DMS153 treated with DMSO at 0.1 percent for 48 hours (cell line): ENCODE results near the gene TMEM107.
"Not testable (repeated sequence)": the region's sequence is repeated elsewhere in the genome, so short reads cannot be mapped to it uniquely, and the experiment has no call there.

Experiments used
- DNase-seq: peaks from one replicate; lab custom pipeline; 2025; ENCODE audit not compliant: unreplicated experiment; lab: John Stamatoyannopoulos, UW

The TMEM107 gene

DNA sequence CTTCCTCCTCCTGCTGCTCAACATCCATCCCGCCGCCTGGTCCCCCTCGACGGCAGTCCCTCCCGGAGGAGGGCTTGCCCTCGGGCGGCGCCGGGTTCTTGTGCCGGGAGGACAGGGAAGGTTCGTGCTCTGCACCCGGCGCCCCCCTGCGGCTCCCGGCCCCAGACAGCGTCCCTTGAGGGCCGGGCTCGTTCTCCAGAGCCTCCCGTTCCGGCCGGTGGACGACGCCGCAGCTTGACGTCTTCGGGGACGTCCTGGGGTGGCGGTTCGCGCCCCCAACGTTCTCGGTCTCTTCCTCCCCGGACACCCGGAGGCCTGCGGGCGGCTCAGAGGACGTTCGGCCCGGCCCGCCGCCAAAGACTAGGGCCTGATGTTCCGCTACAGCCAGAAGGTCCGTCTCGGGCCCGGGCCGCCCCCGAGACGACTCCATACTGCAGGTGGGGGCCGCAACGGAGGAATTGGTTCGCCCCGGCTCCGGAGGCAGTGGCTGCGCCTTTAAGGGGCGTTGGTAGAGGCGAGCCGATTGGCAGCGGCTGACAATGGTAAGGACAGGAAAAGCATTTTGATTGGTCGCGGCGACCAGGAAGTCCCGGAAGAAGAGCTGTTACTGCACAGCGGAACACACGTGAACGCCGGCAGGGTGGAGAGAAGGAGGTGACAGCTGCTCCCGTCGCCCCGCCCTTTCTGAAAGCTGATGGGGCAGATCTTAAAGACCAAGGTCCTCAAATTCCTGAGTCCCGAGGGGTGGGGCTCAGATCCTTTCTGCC is 13.7 kb upstream of the TMEM107 start, which contains the start of gene BORCS6:
Gene BORCS6, minus strand, starts transcription at position 470 of the 767 bp plus-strand sequence. Its CDS starts 40 bp downstream, at position 430.
- DNase-seq = peak; percentile 71

DNA sequence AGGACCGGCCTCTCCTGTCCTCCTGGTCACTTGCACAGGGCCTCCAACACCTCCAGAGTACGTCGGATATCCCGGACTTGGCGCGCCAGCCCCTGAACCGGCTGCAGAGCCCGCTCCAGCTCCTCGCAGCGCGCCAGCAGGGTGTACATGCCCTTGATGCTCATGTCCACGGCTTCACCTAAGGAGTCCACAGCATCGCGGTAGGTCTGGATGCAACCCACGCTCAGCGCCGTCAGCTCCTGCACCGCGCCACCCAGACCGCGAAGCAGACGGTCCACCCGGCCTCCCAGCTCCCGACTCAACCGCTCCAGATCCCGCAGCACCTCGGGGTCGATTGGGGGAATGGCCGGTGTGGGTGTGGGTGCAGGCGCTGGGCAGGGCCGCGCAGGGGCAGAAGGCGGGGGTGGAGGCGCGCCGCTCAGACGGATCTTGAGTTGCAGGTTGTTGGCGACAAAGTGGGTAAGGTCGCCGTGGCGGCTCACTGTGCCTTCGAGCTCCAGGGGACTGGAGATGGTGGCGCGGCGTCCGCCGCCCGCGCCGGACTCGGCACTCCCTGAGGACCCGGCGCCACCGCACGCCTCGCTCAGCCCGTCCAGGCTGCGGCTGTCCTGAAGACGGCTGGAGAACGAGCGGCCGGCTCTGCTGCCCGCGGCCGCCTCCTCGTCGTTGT is 13.0 kb upstream of the TMEM107 start:
- DNase-seq = no peak

DNA sequence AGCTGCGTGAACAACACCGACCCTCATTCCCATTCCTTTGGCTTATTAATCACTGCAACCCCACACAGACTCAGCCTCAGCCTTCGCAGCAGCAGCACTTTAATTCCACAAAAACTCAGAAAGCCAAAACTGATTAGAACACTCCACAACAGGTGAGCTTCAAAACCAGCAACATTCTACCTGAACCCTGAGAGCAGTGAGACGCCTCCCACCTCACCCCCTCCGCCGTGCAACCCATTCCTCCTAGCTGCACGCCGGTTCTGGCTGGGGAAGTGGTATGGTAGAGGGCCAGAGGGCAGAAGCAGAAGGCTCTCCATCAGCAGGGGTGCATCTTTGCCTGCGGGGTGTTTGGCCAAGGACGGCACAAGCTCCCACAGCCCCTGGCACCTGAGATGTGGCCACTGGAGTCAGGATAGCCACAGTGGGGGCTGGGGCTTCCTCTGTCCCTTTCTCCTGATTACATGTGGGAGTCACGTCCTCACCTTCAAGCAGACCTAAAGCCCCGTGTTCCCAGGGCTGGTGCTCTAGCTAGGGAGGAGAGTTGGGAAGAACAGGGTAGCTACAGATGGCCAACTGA is 12.2 kb upstream of the TMEM107 start:
- no peak for DNase-seq

DNA sequence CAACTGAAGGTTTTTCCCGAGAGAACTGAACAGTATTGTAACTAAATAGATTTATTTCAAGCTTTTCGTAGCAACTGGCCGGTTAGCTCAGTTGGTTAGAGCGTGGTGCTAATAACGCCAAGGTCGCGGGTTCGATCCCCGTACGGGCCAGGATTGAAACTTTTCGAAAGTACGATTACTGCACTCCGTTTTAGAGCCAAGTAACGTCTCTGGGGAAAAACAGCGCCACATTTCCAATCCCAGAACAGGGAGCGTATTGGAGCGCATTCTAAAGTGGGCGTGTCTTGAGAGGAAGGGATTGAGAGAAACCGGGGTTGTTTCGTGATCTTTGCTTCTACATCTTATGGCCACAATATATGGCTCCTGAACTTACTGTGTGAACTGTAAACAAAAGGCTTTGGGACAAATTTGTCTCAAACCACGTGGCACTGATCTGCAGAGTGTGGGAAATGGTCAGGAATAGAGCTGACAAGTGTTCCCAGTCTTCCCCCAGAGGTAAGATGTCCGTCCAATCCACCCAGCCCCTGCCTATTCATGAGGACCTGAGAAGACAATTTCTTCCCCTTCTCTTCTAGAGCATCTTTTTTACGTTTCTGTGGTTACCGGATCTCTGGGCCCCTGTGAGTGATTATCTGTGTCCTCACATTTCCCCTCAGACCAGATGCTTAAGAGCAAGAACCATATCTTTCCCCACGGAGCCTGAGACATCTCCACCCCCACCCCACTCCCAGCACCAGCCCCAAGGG is 11.5 kb upstream of the TMEM107 start:
- DNase-seq = peak; percentile 91

GRCh38 chr17:8186787-8187516 is 10.8 kb upstream of the TMEM107 start:
- peak; percentile 61 for DNase-seq

GRCh38 chr17:8186446-8186786 is 10.2 kb upstream of the TMEM107 start:
- peak; percentile 60 for DNase-seq

GRCh38 chr17:8185582-8186445 is 9.6 kb upstream of the TMEM107 start:
- no peak for DNase-seq

GRCh38 chr17:8176998-8177731 is 985 bp upstream of the TMEM107 start:
- DNase-seq = no peak

- DNase-seq = no peak
Observed at GRCh38 chr17:8175795-8176196, 384 bp downstream of the TMEM107 start.

DNA sequence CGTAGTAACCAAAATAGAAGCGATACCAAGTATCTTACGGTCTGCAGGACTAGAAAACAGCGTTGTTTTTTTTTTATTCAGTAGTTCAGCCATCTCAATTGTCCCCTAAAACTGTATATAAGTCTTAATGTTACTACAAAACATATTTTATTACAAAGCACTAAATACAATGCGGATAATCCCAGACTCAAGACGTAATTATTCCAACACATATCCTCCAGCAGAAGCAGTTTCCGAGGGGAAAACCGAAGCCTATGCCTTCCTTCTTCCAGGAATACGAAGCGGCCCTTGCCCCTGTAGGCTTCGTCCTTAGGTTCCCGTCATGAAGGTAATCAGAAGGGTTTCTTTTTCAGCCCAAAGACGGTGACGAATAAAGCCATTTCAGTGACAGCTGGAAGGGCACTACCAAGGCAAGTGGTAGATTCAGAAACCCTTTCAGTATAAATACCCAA is 2.3 kb downstream of the TMEM107 start:
- DNase-seq = no peak

GRCh38 chr17:8173056-8173870 is 2.9 kb downstream of the TMEM107 start:
- peak; percentile 63 for DNase-seq

GRCh38 chr17:8170186-8170585 is 6.0 kb downstream of the TMEM107 start:
- not testable (repeated sequence) for DNase-seq

- DNase-seq = no peak
Observed at GRCh38 chr17:8167526-8167925, 8.7 kb downstream of the TMEM107 start.

DNA sequence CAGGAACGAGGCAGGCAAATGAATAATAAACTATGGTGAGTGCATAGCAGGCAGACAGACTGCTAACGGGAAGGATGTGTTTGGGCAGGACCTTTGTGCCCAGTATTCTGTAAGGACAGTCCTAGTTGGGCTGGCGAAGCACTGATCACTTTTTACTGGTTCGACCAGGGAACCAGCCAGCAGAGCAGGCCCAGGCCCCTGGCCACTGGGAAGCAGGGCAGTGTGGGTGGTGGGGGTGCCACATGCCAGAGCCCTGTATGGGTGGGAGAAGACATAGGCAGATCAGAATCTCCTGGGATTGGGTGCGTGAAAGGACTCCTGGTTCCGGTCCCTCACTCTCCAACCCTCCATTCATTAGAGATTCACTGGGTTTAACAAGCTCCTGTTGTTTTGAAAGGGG is 9.4 kb downstream of the TMEM107 start:
- no peak for DNase-seq

DNA sequence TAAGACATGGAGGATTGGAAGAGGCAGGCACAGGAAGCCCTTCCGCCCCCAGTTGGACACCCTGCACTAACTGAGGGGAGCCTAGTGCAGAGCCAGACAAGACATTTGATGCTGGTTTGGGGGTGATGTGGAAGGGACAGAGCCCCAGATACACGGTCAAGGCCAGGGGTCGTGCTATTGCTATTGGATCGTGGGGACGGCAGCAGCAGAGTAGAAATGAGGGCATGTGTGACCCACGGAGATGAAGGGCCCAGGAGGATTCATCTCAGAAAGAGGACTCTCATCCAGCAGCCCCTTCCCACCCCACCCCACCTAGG is 11.4 kb downstream of the TMEM107 start:
- DNase-seq = no peak

DNA sequence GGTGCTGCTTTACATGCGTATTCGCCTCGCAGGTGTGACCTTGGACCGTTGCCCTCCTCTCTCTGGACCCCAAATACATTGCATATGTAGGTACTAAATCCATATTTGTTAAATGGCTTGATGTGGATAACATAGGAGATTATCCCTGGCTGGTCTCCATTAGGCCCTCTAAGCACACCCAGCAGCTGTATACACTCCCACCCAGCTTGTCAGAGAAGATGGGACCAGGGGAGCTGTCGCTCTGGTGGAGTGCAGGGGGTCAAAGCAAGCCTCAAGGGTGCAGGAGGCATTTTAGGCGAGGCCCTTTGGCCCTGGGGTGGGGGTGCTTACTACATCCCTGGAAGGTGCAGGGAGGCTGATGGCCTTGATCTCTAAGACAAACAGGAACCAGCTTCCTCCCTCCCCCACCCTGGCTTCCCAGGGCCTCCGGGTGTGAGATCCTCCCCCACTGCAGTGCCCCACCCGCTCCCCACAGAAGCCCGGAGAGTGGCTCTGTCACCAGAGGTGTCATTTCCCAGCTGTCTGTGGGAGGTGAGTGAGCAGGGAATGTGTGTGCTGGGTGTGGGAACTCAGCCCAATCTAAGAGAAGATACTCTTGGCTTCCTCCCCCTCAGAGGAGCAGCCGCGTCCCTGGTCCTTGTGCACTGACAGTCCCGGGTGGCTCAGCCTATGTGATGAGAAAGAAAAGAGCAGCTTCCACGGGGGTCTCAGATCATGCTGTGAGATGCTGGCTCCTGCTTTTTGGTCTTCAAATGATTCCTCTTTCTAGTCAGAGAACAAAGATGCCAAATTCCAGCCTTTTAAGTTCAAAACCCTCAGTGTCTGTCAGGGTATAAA is 12.0 kb downstream of the TMEM107 start:
- DNase-seq = no peak
